HG02885 (cell line): Measurements from ENCODE around the gene KLHL14.
"Not testable (repeated sequence)": the region's sequence is repeated elsewhere in the genome, so short reads cannot be mapped to it uniquely, and the experiment has no call there.

Source experiments
- ATAC-seq: cut with Tn5 transposase; IDR thresholded peaks from one replicate; pipeline ENCODE4 v1.9.1; 2021; ENCODE audit warnings: mild to moderate bottlenecking; ENCODE audit not compliant: unreplicated experiment, poor library complexity

The KLHL14 gene

DNA sequence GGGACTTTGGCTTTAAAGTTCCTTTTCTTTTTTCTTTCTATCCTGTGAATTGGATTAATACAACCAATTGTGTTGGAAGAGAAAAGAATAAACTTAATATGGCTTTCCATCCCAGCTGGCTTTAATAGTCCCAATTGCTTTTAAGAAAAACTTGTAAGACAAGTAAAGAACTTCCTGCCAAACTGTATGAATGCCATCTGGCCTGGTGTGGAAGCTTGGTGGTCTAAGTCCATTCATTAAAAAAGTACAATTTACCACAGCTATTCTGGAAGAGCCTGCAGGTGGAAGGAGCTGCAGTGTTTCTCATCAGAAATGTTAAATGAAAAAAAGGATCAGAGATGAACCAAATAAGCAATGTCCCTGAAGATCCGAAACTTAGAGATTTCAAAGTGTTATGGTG lies 103.9 kb downstream of the KLHL14 start:
- no peak for ATAC-seq

DNA sequence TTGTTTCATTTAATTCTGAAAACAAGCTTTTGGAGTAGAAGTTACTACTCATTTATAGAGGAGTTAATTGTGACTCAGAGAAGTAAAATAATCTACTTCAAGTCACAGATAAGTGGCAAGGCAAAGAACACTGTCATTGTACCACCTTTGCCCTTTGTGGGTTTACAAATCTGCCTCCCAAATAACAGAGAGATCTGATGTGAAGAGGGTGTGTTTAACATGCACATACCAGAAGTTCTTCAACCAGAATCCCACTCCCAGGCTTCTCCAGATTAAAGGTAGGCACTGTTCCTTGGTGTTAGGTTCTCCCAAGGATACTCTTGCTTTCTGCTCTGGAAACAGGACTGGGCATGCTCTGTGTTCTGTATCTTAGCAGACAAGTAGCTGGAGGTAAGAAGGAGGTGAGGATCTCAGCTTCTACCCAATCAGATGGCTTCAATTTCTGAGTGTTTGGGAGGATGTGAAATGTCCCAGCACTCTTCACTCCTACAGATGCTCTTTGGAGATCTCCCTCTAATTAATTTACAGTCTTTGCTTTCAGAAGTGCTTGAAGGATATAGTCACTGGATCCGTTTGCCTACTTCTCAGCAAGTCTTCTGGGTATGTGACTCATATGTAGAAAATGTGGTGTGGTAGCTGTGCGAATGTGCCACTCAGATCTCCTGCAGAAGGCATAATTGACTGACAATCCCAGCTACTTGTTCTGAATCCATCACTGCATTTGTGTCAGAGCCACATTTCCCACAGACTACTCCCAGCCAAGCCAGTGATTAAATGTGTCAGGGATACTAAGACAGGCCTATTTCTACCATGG lies 111.1 kb downstream of the KLHL14 start:
- ATAC-seq: no peak

DNA sequence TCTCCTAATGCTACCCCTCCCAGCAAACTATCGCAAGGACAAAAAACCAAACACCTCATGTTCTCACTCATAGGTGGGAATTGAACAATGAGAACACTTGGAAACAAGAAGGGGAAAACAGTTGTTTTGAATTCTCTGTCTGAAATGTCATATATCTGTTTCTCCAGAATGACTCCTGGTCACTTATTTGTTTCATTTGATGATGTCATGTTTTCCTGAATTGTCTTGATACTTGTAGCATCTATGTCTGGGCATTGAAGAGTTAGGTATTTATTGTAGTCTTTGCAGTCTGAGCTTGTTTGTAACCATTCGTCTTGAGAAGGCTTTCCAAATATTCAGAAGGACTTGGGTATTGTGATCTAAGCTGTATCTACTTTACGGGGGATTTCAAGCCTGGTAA lies 118.3 kb downstream of the KLHL14 start:
- not testable (repeated sequence) for ATAC-seq

DNA sequence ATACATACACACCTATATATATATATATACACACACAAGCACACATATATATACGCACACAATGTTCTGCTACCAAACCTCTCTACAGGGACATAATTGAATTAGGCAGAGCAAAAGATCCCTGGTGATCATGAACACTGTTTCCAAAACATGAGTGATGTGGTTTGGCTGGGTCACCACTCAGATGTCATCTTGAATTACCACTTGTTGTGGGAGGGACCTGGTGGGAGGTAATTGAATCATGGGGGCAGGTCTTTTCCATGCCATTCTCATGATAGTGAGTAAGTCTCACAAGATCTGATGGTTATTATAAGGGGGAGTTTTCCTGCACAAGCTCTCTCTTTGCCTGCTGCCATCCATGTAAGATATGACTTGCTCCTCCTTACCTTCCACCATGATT lies 135.2 kb downstream of the KLHL14 start:
- not testable (repeated sequence) for ATAC-seq

DNA sequence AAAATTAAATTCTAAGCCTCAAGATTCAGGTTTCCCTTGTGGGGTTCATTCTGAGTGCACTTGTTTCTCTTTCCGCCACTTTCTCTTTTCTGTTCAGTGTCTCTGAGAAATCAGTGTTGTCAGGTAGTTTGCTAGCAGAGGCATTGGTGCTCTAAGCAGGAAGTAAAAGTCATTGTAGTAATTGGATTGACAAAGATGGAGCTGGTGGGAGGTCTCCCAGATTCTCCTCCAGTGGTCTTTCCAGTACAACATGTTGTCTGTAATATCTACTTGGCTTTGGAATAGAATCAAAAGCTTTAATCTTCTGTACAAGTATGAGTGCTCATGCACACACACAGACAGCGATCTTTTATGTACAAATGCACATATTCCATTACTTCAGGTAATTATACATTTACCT lies 135.6 kb downstream of the KLHL14 start:
- ATAC-seq: no peak

DNA sequence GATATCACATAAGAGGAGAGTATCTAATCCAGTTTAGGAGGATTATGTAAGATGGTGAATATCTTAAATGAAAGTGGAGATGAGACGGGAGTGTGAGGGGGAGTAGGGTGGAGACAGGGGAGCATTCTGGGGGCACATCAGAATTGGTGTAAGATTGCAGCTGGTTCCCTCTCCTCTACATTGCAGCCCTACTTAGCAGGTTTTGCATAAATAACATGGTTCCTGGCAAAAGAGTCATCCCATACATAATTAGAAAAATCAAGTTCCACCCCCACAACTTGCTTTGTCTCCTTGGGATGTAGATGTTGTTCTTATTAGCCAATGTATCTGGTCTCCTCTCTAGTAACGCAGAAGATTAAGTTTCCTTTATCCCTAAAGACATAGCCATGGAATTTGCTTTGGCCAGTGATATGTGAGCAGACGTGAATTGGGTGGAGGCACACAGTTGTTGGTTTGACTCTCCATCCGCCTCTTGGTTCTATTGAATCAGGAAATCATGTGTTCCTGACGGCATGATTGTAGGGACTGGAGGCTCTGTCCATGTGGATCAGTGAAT lies 137.9 kb downstream of the KLHL14 start:
- ATAC-seq: no peak

DNA sequence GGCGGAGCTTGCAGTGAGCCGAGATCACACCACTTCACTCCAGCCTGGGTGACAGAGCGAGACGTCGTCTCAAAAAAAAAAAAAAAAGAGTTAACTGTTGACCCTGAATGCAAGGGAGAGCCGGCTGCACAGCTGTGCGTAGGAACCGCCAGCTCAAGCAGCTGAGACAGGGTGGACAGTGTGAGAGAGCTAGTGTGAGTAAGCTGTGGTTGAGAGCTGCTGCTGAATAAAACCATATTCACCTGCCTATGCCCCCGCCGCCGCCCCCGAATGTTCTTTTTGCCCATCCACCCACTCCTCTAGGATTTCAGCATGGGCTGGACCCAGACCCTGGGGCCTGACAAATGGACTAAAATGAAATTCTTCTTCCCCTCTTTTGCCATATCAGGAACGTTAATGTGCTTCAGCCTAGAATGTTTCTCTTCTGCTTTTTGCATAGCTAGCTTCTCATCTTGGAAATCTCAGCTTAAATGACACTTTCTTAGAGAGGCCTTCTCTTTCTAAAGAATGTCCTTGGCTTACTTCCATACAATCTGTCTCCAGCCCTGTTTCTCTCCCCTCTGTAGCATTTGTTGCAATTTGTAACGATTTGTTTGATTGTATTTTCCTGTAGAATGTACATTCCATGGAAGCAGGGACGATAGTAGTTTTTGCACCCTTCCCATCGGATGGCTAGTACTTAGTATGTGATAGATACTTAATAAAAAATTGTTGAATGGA lies 142.7 kb downstream of the KLHL14 start:
- no peak for ATAC-seq

DNA sequence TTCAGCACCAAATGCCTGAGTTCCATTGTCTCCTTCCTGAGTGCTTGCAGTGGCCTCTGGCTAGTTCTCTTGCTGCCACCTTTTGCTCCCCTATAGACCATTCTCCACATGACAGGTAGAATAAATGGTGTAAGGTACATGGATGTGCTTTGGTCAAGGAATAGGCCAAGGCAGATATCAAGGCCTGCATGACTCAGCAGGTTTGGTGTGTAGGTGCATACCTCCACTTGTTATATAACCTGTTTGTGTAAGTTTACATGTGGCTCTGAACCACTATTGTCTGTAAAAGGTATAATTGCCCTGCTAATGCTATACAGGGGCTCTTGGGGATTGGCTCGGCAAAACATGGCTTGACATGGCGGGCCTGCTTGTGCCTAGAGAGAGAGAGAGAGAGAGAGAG lies 143.5 kb downstream of the KLHL14 start:
- ATAC-seq: no peak

DNA sequence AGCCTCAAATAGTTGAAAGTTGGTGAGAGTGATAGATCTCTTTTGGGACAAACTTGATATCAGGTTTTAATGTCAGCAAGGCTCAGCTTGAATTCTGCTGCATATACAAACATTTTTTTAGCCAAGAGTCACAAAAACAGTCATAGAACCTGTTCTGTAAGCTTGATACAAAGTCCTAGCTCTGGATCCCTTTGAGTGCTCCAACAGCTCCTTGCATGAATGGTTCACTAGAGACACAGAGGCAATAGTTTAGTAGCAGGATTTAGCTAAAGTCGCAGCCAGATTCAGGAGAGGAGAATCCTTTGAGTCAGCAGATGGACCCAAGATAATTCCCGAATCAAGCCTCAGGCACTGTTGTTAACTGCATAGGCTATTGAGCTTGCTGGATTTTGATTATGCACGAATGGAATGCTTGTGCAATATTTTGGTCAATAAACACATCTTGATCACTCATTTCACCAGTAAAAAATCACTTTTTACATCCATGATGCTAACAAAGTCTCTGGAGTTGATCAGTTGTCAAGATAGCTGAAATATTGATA lies 148.6 kb downstream of the KLHL14 start:
- ATAC-seq: no peak

DNA sequence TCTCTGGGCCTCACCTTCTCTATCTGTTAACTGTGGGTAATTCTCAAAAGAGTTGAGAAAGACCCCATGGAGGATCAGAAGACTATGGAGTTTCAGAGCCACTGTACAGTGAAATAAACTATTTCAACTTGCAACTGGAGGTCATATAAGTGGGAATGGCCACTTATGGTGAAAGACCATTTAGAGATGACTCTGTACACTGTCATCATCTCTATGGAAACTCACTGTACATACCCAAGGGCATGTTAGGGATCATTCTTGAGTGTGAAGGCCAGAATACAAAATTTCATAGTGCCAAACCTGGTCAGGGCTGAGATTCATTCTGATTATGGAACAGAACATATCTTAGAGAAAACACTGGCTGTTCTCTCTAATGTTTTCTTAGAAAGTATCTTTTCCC lies 149.3 kb downstream of the KLHL14 start:
- ATAC-seq: no peak
